PC-9 (cell line): ENCODE data around the gene VAX1.

Source experiments
- EZH2 ChIP-seq: fragments of 200-600 bp; sonication (generic); IDR thresholded peaks from 2 replicates; pipeline ENCODE4 v1.8.0; 2017; ENCODE audit warnings: antibody characterized with exemption, low read depth
- TF ChIP-seq, protein P1 (sequence below): fragments of 200-600 bp; sonication (generic); conservative IDR thresholded peaks from 2 replicates; pipeline ENCODE4 v1.6.1; 2017; ENCODE audit warnings: mixed run types, antibody characterized with exemption, mild to moderate bottlenecking, moderate library complexity

DNA sequence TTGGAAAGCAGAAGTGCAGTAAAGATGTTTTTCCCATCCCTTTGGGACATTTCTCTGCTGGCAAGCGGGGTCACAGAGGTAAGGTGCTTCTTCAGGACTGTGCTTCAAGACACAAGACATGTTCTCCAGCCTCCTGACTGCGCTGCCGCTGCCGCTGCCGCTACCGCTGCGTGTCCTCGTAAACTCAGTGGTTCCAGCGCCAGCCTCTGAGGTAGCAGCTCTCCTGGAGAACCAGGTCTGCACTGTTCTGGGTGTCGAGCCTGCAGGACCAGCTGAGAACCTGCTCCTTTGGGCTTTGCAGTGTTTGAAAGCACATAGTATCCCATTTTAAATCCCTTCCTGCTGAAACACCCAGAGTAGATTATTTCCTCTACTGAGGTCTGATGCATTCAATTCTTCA is 46.2 kb upstream of the VAX1 start:
- TF ChIP-seq, protein P1, sequence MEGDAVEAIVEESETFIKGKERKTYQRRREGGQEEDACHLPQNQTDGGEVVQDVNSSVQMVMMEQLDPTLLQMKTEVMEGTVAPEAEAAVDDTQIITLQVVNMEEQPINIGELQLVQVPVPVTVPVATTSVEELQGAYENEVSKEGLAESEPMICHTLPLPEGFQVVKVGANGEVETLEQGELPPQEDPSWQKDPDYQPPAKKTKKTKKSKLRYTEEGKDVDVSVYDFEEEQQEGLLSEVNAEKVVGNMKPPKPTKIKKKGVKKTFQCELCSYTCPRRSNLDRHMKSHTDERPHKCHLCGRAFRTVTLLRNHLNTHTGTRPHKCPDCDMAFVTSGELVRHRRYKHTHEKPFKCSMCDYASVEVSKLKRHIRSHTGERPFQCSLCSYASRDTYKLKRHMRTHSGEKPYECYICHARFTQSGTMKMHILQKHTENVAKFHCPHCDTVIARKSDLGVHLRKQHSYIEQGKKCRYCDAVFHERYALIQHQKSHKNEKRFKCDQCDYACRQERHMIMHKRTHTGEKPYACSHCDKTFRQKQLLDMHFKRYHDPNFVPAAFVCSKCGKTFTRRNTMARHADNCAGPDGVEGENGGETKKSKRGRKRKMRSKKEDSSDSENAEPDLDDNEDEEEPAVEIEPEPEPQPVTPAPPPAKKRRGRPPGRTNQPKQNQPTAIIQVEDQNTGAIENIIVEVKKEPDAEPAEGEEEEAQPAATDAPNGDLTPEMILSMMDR: no peak
- TF ChIP-seq EZH2: no peak
